Pancreas (tissue), 10 donors: Measurements from ENCODE around the gene UBE2D1. TPM values are rescaled to one million over a fixed set of nuclear protein-coding genes. Genes with fewer than 3 reads are reported as not detected.

Experiments used
- ATAC-seq, 4 donors: fragments of 200-7000 bp; cut with Tn5 transposase; one replicate each; pipeline versions ENCODE4 v1.8.0 to v1.9.1; 2020; ENCODE audit warnings: mild to moderate bottlenecking in 4 of 4, moderate library complexity in 4 of 4
- DNase-seq, 6 donors: peaks; one replicate each; pipeline ENCODE4 v3.0.0-alpha.2; 2020
- FAIRE-seq: peaks from 2 replicates; lab custom pipeline; 2012; peaks lifted over from hg19 to GRCh38; lab: Jason Lieb, UNC
- H3K27ac ChIP-seq, 4 donors: fragments of 200-600 bp; sonication (generic); 1 replicate in 3 of 4; 2 replicates in 1 of 4; pipeline versions ENCODE4 v1.5.0 to v1.8.0; 2020
- H3K27me3 ChIP-seq, 4 donors: fragments of 200-600 bp; one replicate each; pipeline ENCODE4 v1.8.0; 2021
- H3K36me3 ChIP-seq, 3 donors: fragments of 200-600 bp; sonication (generic) in 1 of 3; one replicate each; pipeline versions ENCODE4 v1.5.0 to v1.8.0; 2020 to 2021
- H3K4me1 ChIP-seq, 3 donors: fragments of 200-600 bp; one replicate each; pipeline ENCODE4 v1.8.0; 2021
- H3K4me3 ChIP-seq, 4 donors: fragments of 200-600 bp; sonication (generic) in 2 of 4; one replicate each; pipeline versions ENCODE4 v1.5.0 to v1.8.0; 2020 to 2021
- H3K9me3 ChIP-seq, 4 donors: fragments of 200-600 bp; one replicate each; pipeline ENCODE4 v1.8.0; 2021
- WGBS, 2 donors: extraction: QIAGEN DNeasy Blood & Tissue Kit; methylation state at CpG; one replicate each; pipeline ENCODE4 v1.1.7; 2013; 5-methylcytosine and 5-hydroxymethylcytosine counted together
- intact Hi-C, 3 donors: fragments of 100-400 bp; cut with DNase I; formaldehyde crosslinking; loops; one replicate each; pipeline versions ENCODE4 v1.11.1 to v1.14.2; 2022
- polyA plus RNA-seq, 2 donors: library from polyadenylated mRNA; stranded (reverse); fragments of 200-250 nt; gene quantifications; one replicate each; pipeline ENCODE4 v1.2.3, GENCODE V29; 2013
- total RNA-seq, 6 donors: library from RNA; stranded (reverse); fragmentation: NEBNext Ultra II Directional in 4 of 6; extraction: Animal tissue kit (Norgen Biotek cat#: 25700) in 4 of 6; gene quantifications; one replicate each; pipeline versions ENCODE4 v1.2.1 to v1.2.4, GENCODE V29; 2021 to 2023
- TF ChIP-seq, protein P1 (sequence below), 4 donors: fragments of 200-600 bp; sonication (generic) in 3 of 4; IDR thresholded peaks; one replicate each; pipeline versions ENCODE4 v1.5.0 to v1.8.0; 2021; ENCODE audit warnings: antibody characterized with exemption in 4 of 4
- donor health status: healthy with polysubstance abuse.
- donor health status: DM: no; HTN: no; CAD: no; lungs with moderate emphysema.
- donor health status: DM: no; HTN: no; CAD: no.
- donor health status: control.
- donor health status: control.
- donor health status: Bipolar disorder and iron deficiency.
- donor health status: DM: yes; HTN: yes; CAD: no.
- donor health status: DM: no; HTN: no; CAD: no.
- donor health status: DM: no; HTN: no; CAD: no.
- donor health status: DM: yes; HTN: yes; CAD: no.

UBE2D1 gene
- total and polyA plus RNA-seq, 8 donors = 2.5 to 8.9 (median 3.1) TPM

DNA sequence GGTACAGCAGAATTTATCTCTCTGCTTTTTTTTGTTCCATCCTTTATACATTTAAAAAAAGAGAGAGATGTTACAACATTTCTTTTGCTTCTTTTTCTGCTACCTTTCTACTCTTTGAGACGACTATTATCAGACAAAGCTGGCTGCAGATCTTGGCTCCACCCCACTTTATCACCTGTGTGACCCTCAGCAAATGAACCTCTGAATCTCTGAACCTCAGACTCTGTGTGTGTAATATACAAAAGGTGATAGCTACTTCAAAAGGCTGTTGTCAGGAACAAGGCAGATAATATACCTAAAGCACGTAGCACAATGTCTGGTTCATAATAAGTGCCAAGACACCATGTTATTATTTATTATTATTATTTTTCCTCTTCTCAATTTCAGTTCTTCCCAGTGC is 32.6 kb upstream of the UBE2D1 start:
- intact Hi-C loops = no loop called here
- Histone ChIP-seq H3K4me1 (no peaks in the 10 kb centered on the region), H3K4me3 (no peak overlapping the region), H3K27me3 (no peaks in the 10 kb centered on the region), H3K27ac (no peak overlapping the region), H3K36me3 (no peaks in the 10 kb centered on the region), H3K9me3 (no peaks in the 10 kb centered on the region)
- 17 to 25% methylated on average over 2 of the region's 2 CpGs for WGBS, 2 donors
- DNase-seq = no peak
- ATAC-seq = no peak
- TF ChIP-seq, protein P1, sequence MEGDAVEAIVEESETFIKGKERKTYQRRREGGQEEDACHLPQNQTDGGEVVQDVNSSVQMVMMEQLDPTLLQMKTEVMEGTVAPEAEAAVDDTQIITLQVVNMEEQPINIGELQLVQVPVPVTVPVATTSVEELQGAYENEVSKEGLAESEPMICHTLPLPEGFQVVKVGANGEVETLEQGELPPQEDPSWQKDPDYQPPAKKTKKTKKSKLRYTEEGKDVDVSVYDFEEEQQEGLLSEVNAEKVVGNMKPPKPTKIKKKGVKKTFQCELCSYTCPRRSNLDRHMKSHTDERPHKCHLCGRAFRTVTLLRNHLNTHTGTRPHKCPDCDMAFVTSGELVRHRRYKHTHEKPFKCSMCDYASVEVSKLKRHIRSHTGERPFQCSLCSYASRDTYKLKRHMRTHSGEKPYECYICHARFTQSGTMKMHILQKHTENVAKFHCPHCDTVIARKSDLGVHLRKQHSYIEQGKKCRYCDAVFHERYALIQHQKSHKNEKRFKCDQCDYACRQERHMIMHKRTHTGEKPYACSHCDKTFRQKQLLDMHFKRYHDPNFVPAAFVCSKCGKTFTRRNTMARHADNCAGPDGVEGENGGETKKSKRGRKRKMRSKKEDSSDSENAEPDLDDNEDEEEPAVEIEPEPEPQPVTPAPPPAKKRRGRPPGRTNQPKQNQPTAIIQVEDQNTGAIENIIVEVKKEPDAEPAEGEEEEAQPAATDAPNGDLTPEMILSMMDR (IDR thresholded peaks at IDR 0.05) = no peak
- no peak for FAIRE-seq

DNA sequence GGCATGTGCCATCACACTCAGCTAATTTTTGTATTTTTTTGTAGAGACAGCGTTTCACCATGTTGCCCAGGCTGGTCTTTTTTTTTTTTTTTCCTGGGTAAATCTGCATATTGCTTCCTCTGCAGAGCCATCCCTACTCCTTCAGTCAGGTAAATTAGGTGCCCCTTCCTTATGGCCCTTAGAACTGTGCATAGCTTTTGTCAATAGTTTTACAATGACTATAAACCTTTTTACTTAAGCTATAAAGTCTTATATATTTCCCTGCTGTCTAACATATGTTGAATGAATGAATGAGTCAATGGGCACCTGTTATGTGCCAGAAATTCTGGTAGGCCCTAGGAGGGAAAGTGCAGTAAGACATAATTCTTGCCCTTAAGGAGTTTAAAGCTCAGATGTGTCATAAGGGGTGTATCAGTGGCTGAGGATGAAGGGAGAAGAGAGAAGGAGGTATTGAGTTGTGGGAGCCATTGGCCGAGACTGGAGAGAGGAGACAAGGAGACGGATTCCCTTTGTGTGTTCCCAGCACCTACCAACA is 30.6 kb upstream of the UBE2D1 start:
- FAIRE-seq = no peak
- H3K27ac ChIP-seq = no peak overlapping the region

DNA sequence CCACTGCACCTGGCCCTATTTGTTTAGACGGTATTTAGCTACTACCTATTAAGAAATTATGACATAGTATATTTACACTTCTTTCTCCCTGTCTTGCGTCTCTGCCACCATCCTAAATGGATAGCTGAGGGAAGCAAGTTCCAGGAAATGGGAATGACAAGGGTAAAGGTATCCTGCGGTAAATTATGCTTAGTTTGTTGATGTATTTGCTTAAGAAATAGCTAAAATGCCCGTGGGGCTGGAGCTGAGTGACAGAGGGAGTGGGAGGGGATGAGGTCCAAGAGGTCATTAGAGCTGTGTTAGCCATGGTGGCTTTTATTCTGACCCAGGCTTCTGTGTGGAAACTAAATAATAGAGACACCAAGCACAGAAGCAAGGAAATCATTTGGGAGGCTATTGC is 29.0 kb upstream of the UBE2D1 start:
- FAIRE-seq (no peak), DNase-seq (no peak), ATAC-seq (no peak)
- TF ChIP-seq, protein P1 (IDR thresholded peaks at IDR 0.05) = no peak
- WGBS, 2 donors = 37 to 38% methylated on average over 4 of the region's 4 CpGs
- intact Hi-C loops = no loop called here
- Histone ChIP-seq H3K36me3 (no peaks in the 10 kb centered on the region), H3K4me3 (no peak overlapping the region), H3K4me1 (no peaks in the 10 kb centered on the region), H3K9me3 (no peaks in the 10 kb centered on the region), H3K27me3 (peaks cover 0 to 6% (median 0%) of the 10 kb centered on the region in 4 donors), H3K27ac (no peak overlapping the region)

More for the DNA sequence above, 30.6 kb upstream of the UBE2D1 start:
- WGBS, 2 donors = 73 to 78% methylated on average over 3 of the region's 3 CpGs
- TF ChIP-seq, protein P1 (IDR thresholded peaks at IDR 0.05) = no peak
- H3K4me1 ChIP-seq = no peaks in the 10 kb centered on the region
- no peaks in the 10 kb centered on the region for H3K36me3 ChIP-seq
- no peak overlapping the region for H3K4me3 ChIP-seq
- DNase-seq = no peak
- H3K27me3 ChIP-seq = peaks cover 0 to 6% (median 0%) of the 10 kb centered on the region in 4 donors
- intact Hi-C loops = no loop called here
- ATAC-seq = no peak
- no peaks in the 10 kb centered on the region for H3K9me3 ChIP-seq

DNA sequence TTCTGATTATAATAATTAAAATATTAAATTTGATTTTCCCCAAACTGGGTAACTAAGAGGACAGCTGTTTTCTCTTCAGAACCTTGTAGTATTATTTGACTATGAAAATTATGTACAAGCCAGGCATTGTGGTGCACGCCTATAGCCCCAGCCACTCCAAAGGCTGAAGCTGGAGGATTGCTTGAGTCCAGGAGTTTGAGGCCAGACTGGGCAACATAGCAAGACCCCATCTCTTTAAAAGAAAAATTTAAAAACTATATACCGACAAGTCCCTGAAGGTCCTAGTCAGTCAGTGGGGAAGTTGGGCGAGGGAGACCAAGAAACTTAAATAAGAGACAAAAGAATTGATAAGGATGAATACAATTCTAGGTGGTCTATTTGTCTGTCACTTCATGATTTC is 27.1 kb upstream of the UBE2D1 start:
- intact Hi-C loops = no loop called here
- Histone ChIP-seq H3K27me3 (peaks cover 0 to 6% (median 0%) of the 10 kb centered on the region in 4 donors), H3K9me3 (no peaks in the 10 kb centered on the region), H3K4me1 (no peaks in the 10 kb centered on the region), H3K4me3 (no peak overlapping the region), H3K36me3 (no peaks in the 10 kb centered on the region), H3K27ac (no peak overlapping the region)
- 85 to 92% methylated on average over 3 of the region's 3 CpGs for WGBS, 2 donors
- DNase-seq (no peak), ATAC-seq (no peak), FAIRE-seq (no peak)
- TF ChIP-seq, protein P1 (IDR thresholded peaks at IDR 0.05) = no peak

DNA sequence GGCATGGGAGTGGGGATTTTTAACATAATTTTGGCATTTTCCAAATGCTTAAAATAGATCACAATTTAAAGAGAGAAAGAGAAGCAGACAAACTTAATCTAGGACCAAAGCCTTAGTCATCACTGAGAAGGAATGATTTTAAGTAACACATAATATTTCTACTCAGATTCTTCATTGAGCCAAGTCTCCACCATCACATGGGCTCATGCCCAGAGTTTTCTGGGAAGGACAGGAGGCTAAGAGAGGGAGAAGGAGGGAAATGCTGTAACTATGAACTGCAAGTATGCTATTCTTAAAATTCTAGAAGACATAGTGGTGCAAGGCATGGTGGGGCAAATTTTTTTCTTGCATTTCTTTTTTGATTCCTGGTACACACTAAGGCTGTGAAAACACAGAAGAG is 23.8 kb upstream of the UBE2D1 start:
- H3K27ac ChIP-seq = no peak overlapping the region
- H3K4me3 ChIP-seq = no peak overlapping the region
- H3K9me3 ChIP-seq = no peaks in the 10 kb centered on the region
- H3K4me1 ChIP-seq = no peaks in the 10 kb centered on the region
- intact Hi-C loops = no loop called here
- peaks cover 0 to 6% (median 0%) of the 10 kb centered on the region in 4 donors for H3K27me3 ChIP-seq
- H3K36me3 ChIP-seq = no peaks in the 10 kb centered on the region
- ATAC-seq = no peak
- no peak for FAIRE-seq
- no peak for DNase-seq
- TF ChIP-seq, protein P1 (IDR thresholded peaks at IDR 0.05) = no peak
